Cardiac muscle cell (in vitro differentiated cells and primary cell): ENCODE results near the gene BPIFB4. TPM values are rescaled to one million over a fixed set of nuclear protein-coding genes. Genes with fewer than 3 reads are reported as not detected.
"Not testable (repeated sequence)": the region's sequence is repeated elsewhere in the genome, so short reads cannot be mapped to it uniquely, and the experiment has no call there.

ENCODE experiments used
- DNase-seq, 2 donors: peaks; one replicate each; pipeline versions ENCODE4 v3.0.0 to v3.0.0-alpha.2; 2010 to 2017; ENCODE audit warnings: low read depth in 1 of 2, low spot score in 1 of 2
- H3K27ac ChIP-seq: fragments of 200-600 bp; sonication (generic); 2 replicates; pipeline ENCODE4 v1.5.1; 2016
- H3K27me3 ChIP-seq: fragments of 200-600 bp; sonication (generic); 2 replicates; pipeline ENCODE4 v1.6.0; 2016; ENCODE audit warnings: control low read depth
- H3K36me3 ChIP-seq: fragments of 200-600 bp; sonication (generic); 2 replicates; pipeline ENCODE4 v1.5.1; 2016; ENCODE audit warnings: control low read depth
- H3K4me1 ChIP-seq: fragments of 200-600 bp; sonication (generic); 2 replicates; pipeline ENCODE4 v1.8.1; 2017; ENCODE audit warnings: low read depth, mild to moderate bottlenecking, mixed run types
- H3K4me3 ChIP-seq: fragments of 200-600 bp; sonication (generic); 2 replicates; pipeline ENCODE4 v1.5.1; 2016; ENCODE audit warnings: mild to moderate bottlenecking
- H3K9me3 ChIP-seq: fragments of 200-600 bp; sonication (generic); 2 replicates; pipeline ENCODE4 v1.5.1; 2017; ENCODE audit warnings: low read depth, mild to moderate bottlenecking, control low read depth
- CTCF ChIP-seq: IDR thresholded peaks from 2 replicates; pipeline ENCODE4 v1.5.1; 2012; ENCODE audit warnings: low read depth, mild to moderate bottlenecking, low read length
- polyA plus RNA-seq: library from polyadenylated mRNA; unstranded; fragments of >200 nt; fragmentation: Nextera tagmentation; extraction: Ambion mirVana; gene quantifications from 2 replicates; pipeline ENCODE4 v1.2.1, GENCODE V29; 2016
- total RNA-seq: library from RNA; depleted of rRNA; stranded (reverse); fragments of >200 nt; gene quantifications from 2 replicates; pipeline ENCODE4 v1.2.3, GENCODE V29; 2016

Gene BPIFB4
- total and polyA plus RNA-seq, 2 experiments from 2014 or later, result not detected

- TF ChIP-seq CTCF, result no peak
- no peak for DNase-seq
- Histone ChIP-seq H3K9me3 (no peaks in the 10 kb centered on the region), H3K4me1 (no peaks in the 10 kb centered on the region), H3K27me3 (no peaks in the 10 kb centered on the region), H3K27ac (no peak overlapping the region), H3K4me3 (no peak overlapping the region), H3K36me3 (no peaks in the 10 kb centered on the region)
Observed at GRCh38 chr20:33120934-33121333, 41.5 kb downstream of the BPIFB4 start.

GRCh38 chr20:33122297-33122696 lies 42.9 kb downstream of the BPIFB4 start:
- not testable (repeated sequence) for DNase-seq, H3K27me3 ChIP-seq, H3K36me3 ChIP-seq

GRCh38 chr20:33124261-33124660 lies 44.8 kb downstream of the BPIFB4 start:
- Histone ChIP-seq H3K4me3 (no peak overlapping the region), H3K27me3 (no peaks in the 10 kb centered on the region), H3K27ac (no peak overlapping the region), H3K9me3 (no peaks in the 10 kb centered on the region), H3K36me3 (no peaks in the 10 kb centered on the region), H3K4me1 (no peaks in the 10 kb centered on the region)
- no peak for DNase-seq
- no peak for TF ChIP-seq CTCF

More at GRCh38 chr20:33122297-33122696, 42.9 kb downstream of the BPIFB4 start:
- not testable (repeated sequence) for H3K27ac ChIP-seq, H3K4me1 ChIP-seq, H3K4me3 ChIP-seq, H3K9me3 ChIP-seq

GRCh38 chr20:33124994-33125393 lies 45.6 kb downstream of the BPIFB4 start:
- no peak for TF ChIP-seq CTCF
- DNase-seq, result no peak

GRCh38 chr20:33125983-33126382 lies 46.5 kb downstream of the BPIFB4 start:
- TF ChIP-seq CTCF, result no peak
- Histone ChIP-seq H3K4me3 (no peak overlapping the region), H3K4me1 (no peaks in the 10 kb centered on the region), H3K27ac (no peak overlapping the region), H3K36me3 (no peaks in the 10 kb centered on the region), H3K9me3 (no peaks in the 10 kb centered on the region), H3K27me3 (no peaks in the 10 kb centered on the region)
- DNase-seq, result no peak

More at GRCh38 chr20:33124994-33125393, 45.6 kb downstream of the BPIFB4 start:
- no peaks in the 10 kb centered on the region for H3K36me3 ChIP-seq
- H3K4me1 ChIP-seq, result no peaks in the 10 kb centered on the region
- no peak overlapping the region for H3K27ac ChIP-seq
- H3K4me3 ChIP-seq, result no peak overlapping the region
- no peaks in the 10 kb centered on the region for H3K9me3 ChIP-seq
- H3K27me3 ChIP-seq, result no peaks in the 10 kb centered on the region

GRCh38 chr20:33127422-33128097 lies 48.1 kb downstream of the BPIFB4 start:
- H3K27me3 ChIP-seq, result no peaks in the 10 kb centered on the region
- no peak overlapping the region for H3K27ac ChIP-seq
- no peaks in the 10 kb centered on the region for H3K4me1 ChIP-seq
- peak in 1 of 2 donors; percentile 34 for DNase-seq
- H3K9me3 ChIP-seq, result no peaks in the 10 kb centered on the region
- TF ChIP-seq CTCF, result no peak
- H3K36me3 ChIP-seq, result no peaks in the 10 kb centered on the region
- H3K4me3 ChIP-seq, result no peak overlapping the region
